ENCODE results near the gene CELA3B. TPM values are rescaled to one million over a fixed set of nuclear protein-coding genes. Genes with fewer than 3 reads are reported as not detected.

The CELA3B gene
- total and polyA plus RNA-seq, 2 of the 13 experiments (the other 11 are each of a cell fraction or from before 2014, with no cell fraction given), result 0.34 TPM; not detected in 1

- TF ChIP-seq HMGXB3 (CRISPR knock-in tag; IDR thresholded peaks at IDR 0.05; ENCODE audit: borderline replicate concordance) (no peak), NCOA2 (CRISPR knock-in tag; IDR thresholded peaks at IDR 0.05) (peak; percentile 76; the same call in 1 of the 2 replicates), SKIL (CRISPR knock-in tag; IDR thresholded peaks at IDR 0.05; ENCODE audit: borderline replicate concordance) (peak; percentile 69), ZFP90 (CRISPR knock-in tag; IDR thresholded peaks at IDR 0.05; ENCODE audit: borderline replicate concordance) (0 out of 2 replicates have a peak, but pooled peaks have one; percentile 49), ZNF484 (CRISPR knock-in tag; IDR thresholded peaks at IDR 0.05; ENCODE audit: borderline replicate concordance, low read depth) (no peak), ZFP1 (CRISPR knock-in tag; IDR thresholded peaks at IDR 0.05) (no peak), RFXAP (CRISPR knock-in tag; IDR thresholded peaks at IDR 0.05; ENCODE audit: borderline replicate concordance) (no peak), ATF3 (CRISPR knock-in tag; IDR thresholded peaks at IDR 0.05) (peak; percentile 95), MLX (CRISPR knock-in tag; IDR thresholded peaks at IDR 0.05) (no peak), JDP2 (CRISPR knock-in tag; IDR thresholded peaks at IDR 0.05; ENCODE audit: borderline replicate concordance) (no peak), CENPX (CRISPR knock-in tag; IDR thresholded peaks at IDR 0.05) (no peak), ZNF513 (CRISPR knock-in tag; conservative IDR thresholded peaks at IDR 0.05) (no peak), ZNF550 (CRISPR knock-in tag; IDR thresholded peaks at IDR 0.05; ENCODE audit: borderline replicate concordance) (no peak), ZNF746 (CRISPR knock-in tag; IDR thresholded peaks at IDR 0.05) (no peak)
- TF ChIP-seq, protein P1, sequence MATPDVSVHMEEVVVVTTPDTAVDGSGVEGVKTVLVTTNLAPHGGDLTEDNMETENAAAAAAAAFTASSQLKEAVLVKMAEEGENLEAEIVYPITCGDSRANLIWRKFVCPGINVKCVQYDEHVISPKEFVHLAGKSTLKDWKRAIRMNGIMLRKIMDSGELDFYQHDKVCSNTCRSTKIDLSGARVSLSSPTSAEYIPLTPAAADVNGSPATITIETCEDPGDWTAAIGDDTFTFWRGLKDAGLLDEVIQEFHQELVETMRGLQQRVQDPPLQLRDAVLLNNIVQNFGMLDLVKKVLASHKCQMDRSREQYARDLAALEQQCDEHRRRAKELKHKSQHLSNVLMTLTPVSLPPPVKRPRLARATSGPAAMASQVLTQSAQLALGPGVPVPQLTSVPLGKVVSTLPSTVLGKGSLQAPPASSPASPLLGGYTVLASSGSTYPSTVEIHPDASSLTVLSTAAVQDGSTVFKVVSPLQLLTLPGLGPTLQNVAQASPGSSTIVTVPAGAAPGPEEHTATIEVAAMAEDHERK (CRISPR knock-in tag; IDR thresholded peaks at IDR 0.05; ENCODE audit: low read depth), result no peak
- TF ChIP-seq, protein P2, sequence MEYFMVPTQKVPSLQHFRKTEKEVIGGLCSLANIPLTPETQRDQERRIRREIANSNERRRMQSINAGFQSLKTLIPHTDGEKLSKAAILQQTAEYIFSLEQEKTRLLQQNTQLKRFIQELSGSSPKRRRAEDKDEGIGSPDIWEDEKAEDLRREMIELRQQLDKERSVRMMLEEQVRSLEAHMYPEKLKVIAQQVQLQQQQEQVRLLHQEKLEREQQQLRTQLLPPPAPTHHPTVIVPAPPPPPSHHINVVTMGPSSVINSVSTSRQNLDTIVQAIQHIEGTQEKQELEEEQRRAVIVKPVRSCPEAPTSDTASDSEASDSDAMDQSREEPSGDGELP (IDR thresholded peaks at IDR 0.05; ENCODE audit: borderline replicate concordance, low read depth), result peak; percentile 90; the same call in 1 of the 2 replicates
Observed at GRCh38 chr1:21931171-21932093, 45.4 kb upstream of the CELA3B start (continued).

Measured in HepG2 (cell line).